Activated CD4-positive, alpha-beta T cell treated with anti-CD3 and anti-CD28 coated beads for 48 hours (primary cell): ENCODE results near the gene SKIC2.

ENCODE experiments used
- DNase-seq: peaks from one replicate; pipeline ENCODE4 v3.0.0-alpha.2; 2020

The SKIC2 gene

DNA sequence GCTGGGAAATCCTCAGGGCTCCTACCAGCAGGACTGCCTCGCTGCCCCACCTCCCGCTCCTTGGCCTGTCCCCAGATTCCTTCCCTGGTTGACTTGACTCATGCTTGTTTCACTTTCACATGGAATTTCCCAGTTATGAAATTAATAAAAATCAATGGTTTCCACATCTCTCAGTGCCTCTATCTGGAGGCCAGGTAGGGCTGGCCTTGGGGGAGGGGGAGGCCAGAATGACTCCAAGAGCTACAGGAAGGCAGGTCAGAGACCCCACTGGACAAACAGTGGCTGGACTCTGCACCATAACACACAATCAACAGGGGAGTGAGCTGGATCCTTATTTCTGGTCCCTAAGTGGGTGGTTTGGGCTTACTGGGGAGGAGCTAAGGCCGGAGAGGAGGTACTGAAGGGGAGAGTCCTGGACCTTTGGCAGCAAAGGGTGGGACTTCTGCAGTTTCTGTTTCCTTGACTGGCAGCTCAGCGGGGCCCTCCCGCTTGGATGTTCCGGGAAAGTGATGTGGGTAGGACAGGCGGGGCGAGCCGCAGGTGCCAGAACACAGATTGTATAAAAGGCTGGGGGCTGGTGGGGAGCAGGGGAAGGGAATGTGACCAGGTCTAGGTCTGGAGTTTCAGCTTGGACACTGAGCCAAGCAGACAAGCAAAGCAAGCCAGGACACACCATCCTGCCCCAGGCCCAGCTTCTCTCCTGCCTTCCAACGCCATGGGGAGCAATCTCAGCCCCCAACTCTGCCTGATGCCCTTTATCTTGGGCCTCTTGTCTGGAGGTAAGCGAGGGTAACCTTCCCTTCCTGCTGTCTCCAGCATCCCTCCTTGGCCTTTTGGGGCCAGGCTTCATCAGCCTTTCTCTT is 13.2 kb upstream of the SKIC2 start, which contains the start of gene CFB:
Gene CFB (plus strand): TSS at position 589 of the 863 bp plus-strand sequence. CDS start 127 bp downstream, at position 716.
- peak; percentile 11 for DNase-seq

DNA sequence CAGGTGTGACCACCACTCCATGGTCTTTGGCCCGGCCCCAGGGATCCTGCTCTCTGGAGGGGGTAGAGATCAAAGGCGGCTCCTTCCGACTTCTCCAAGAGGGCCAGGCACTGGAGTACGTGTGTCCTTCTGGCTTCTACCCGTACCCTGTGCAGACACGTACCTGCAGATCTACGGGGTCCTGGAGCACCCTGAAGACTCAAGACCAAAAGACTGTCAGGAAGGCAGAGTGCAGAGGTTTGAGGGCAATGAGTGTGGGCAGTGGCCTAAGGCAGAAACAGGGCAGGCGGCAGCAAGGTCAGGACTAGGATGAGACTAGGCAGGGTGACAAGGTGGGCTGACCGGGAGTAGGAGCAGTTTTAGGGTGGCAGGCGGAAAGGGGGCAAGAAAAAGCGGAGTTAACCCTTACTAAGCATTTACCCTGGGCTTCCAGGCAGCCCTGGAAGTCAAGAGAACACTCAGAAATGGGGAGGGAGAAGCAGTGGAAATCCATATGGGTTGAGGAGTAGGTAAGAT is 12.5 kb upstream of the SKIC2 start:
- DNase-seq, result no peak

DNA sequence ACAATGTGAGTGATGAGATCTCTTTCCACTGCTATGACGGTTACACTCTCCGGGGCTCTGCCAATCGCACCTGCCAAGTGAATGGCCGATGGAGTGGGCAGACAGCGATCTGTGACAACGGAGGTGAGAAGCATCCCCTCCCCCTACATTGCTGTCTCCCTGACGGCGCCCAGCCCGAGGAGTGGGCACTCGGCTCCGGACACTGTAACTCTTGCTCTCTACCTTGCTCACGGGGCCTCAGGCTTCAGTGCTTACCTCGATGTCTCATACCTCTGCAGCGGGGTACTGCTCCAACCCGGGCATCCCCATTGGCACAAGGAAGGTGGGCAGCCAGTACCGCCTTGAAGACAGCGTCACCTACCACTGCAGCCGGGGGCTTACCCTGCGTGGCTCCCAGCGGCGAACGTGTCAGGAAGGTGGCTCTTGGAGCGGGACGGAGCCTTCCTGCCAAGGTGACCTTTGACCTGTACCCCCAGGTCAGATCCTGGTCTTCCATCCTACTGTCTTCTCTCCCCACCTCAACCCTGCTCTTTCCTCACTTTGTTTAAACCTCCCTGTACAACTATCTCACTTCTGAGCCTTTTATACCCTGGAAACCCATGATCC is 11.8 kb upstream of the SKIC2 start:
- DNase-seq, result no peak

DNA sequence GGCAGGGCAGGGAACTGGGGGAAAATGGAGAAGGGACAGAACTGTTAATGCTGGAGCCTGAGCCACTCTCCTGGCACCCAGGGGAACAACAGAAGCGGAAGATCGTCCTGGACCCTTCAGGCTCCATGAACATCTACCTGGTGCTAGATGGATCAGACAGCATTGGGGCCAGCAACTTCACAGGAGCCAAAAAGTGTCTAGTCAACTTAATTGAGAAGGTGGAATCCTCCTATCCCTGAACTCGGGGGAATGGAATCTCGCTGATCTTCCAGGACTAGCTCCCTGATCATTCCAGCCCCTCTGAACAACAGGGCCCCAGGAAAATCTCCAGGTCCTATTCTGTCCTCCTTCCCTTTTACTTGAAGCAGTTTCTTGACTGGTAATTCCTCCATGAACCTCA is 11.1 kb upstream of the SKIC2 start:
- DNase-seq, result no peak

DNA sequence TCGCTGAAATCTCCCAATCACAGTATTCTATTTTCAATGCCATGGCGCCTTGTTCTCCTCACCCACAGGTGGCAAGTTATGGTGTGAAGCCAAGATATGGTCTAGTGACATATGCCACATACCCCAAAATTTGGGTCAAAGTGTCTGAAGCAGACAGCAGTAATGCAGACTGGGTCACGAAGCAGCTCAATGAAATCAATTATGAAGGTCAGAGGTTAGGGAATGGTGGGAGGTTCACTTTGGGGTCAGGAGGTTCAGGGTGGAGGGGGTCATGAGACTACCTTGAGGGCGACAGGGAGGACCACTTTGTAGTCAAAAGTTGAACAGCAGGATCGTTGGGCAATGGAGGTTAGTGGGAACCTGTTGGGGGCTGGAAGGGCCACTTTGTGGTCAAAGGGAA is 10.7 kb upstream of the SKIC2 start:
- DNase-seq, result no peak

DNA sequence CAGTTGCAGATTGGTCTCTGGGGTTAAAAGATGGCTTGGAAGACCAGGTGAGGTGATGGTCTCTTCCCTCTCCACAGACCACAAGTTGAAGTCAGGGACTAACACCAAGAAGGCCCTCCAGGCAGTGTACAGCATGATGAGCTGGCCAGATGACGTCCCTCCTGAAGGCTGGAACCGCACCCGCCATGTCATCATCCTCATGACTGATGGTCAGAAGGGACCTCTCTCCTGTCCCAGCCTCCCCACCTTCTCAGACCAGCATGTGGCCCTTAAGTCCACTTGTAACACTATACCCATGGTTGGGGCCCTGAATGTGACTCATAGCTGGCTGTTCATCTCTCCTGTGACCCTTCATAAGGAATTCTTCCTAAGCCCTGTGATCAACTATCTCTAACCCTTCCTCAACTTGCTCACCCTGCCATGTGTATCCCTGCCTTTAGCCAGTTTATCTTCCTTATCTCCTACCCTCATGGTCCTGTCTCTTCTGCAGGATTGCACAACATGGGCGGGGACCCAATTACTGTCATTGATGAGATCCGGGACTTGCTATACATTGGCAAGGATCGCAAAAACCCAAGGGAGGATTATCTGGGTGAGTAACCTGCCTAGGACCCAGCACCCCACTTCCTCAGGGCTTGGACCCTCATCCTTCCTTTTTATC is 10.1 kb upstream of the SKIC2 start:
- no peak for DNase-seq

DNA sequence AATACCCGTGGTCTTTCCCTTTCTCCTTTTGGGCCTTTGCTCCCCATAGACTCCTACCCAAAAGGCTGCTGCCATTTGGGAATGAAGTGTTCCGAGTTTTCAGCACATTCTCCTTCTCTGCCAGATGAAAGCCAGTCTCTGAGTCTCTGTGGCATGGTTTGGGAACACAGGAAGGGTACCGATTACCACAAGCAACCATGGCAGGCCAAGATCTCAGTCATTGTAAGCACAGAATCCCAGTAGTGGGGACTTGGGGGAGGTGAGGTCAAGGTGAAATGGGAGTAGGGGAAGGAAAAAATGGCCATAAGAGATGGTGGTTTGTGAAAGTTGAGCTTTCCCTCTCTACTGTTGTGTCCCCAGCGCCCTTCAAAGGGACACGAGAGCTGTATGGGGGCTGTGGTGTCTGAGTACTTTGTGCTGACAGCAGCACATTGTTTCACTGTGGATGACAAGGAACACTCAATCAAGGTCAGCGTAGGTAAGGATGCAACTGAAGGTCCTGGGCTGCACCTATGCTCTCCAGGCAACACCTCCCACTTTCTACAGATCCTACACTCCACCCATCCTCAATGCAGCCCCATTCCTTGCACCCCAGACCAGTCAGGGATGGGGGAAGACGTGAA is 8.9 kb upstream of the SKIC2 start:
- DNase-seq, result no peak

DNA sequence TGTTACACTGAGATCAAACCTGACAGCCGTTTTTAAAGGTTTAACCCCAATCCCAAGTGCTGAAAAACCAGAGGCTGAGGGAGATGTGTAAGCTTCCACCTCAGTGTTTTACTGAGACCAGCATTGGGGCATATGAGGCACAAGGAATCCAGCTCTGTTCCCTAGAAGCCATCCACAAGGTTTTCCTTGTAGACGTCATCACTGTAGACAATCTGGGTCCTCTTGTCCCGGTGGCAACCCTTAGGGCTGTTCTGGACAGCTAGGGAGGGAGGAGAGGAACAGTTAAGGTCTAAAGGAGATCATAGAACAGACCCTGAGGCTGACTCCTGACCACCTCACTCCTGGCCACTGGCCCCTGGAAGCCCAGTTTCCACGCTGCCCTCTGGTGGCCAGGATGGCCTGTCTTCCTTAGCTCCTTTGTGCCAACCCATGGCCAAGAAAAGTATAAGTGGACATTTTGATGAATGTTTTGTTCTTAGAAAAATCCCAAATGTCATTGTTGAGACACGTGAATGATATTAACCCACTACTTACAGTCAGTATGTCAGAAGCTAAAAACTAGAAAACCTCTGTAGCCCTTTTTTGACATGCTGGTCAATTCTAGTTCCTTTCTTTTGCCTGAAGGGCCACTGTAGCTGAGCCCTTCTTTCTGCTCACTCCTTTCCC is 6.7 kb upstream of the SKIC2 start:
- DNase-seq, result peak; percentile 51

DNA sequence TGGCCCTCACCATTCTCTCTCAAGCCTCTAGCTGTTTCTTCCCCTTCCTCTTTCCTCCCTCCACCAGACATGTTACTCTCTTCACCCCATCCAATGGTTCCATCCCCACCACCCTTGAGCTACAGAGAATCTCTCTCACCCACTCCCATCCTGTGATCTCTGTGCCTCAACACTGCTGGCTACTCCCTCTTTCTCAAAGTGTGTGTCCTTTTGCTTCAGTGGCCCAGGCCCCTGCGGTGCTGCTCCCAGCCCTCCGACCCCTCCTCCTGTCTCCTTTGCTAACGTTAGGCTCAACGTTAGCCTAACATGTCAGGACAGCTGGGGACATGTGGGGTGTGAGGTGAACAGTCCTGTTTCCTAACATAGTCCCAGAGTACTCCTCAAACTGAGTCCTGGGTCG is 6.1 kb upstream of the SKIC2 start:
- DNase-seq, result no peak

DNA sequence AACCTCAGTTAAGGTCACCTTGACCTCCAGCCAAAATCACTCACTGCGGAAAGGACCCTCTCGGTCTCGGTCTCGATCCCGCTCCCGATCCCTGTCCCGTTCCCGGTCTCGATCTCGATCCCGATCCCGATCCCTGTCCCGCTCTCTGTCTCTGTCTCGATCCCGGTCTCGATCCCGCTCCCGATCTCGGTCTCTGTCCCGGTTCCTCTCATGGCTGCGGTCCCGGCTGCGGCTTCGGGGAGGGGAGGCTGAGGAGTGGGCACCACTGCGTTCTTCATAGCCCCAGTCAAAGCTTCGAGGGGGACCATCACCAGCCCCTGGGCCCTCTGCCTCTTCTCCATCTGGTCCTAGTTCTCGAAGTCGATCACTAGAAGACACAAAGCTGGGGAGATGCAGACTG is 4.5 kb upstream of the SKIC2 start:
- no peak for DNase-seq

DNA sequence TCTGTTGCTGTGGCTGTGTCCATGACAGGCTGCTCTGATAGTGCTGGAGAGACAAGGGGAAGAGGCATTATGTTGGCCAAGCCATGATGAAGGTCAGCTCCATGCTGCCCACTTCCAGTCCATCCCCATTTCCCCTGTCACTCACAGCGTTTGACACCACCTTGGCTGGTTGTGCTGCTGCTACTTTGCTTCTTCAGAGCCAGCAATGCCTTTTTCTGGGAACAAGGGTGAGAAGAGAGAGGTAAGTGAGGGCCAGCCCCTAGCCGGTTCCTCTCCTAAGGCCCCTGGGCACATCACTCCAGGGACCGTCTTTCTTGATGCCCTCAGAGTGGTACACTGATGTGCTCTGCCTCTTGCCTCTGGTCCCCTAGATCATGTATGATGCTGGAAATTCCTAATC is 2.2 kb upstream of the SKIC2 start:
- no peak for DNase-seq

DNA sequence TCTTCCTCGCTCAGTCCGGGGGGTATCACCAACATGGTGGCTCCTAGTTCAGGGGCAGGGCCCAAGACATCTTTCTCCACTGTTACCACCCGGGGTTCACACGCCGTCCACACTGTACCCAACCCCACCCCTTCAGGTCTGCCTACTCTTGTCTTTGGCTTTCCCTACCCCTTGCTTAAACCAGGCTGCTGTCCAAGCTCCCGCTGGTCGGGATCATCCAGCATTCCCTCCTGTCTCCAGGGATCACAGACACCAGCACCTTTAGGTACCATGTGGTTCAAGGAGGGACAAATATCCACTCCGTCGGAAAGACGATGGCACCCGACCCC is 599 bp upstream of the SKIC2 start:
- DNase-seq, result no peak

DNA sequence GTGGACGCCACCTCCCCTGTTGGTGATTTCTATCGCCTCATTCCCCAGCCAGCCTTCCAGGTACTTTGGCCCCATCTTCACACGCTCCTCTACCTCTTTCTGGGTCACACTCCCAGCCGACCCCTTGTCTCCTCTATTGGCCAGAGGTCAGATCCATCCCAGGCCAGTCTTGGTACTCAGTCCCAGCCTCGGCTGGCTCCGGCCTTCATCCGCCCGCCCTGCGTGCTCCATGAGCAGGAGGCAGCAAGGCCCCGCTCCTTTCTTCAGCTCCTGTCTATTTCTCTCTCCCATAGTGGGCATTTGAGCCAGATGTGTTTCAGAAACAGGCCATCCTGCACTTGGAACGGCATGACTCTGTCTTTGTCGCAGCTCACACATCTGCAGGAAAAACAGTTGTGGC is 2.6 kb downstream of the SKIC2 start:
- no peak for DNase-seq

DNA sequence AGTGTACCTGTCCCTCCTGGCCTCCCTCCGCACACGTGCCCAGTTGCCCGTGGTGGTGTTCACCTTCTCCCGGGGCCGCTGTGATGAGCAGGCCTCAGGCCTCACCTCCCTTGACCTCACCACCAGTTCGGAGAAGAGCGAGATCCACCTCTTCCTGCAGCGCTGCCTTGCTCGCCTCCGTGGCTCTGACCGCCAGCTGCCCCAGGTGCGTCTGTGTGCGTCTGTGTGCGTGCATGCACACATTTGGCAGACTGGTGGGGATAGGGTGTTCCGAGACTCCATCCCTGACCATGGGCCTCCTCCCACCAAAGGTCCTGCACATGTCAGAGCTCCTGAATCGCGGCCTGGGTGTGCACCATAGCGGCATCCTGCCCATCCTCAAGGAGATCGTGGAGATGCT is 4.9 kb downstream of the SKIC2 start:
- no peak for DNase-seq

DNA sequence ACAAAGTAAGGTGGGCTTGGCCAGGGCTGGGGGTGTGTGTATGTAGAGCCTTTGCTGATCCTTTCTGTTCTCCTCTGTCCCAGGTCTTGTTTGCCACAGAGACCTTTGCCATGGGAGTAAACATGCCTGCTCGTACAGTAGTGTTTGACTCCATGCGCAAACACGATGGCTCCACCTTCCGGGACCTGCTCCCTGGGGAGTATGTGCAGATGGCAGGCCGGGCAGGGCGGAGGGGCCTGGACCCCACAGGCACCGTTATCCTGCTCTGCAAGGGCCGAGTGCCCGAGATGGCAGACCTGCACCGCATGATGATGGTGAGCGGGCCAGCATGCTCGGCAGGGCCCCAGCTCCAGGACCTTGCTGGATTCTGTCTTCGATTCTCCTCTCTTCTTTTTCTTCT is 6.7 kb downstream of the SKIC2 start:
- DNase-seq, result no peak

DNA sequence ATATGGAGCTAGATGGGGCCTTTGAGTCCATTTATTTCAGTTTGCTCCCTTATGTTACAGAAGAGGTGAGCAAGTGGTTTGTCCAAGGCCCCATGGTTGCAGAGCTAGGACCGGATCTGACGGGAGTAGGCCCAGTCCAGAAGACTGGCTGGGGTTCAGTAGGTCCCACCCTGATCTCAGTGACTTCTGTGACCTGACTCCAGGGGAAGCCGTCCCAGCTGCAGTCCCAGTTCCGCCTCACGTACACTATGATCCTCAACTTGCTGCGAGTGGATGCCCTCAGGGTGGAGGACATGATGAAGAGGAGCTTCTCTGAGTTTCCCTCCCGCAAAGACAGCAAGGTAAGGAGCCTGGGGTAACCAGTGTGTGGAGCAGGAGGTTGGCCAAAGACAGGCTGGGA is 7.5 kb downstream of the SKIC2 start:
- DNase-seq, result no peak

DNA sequence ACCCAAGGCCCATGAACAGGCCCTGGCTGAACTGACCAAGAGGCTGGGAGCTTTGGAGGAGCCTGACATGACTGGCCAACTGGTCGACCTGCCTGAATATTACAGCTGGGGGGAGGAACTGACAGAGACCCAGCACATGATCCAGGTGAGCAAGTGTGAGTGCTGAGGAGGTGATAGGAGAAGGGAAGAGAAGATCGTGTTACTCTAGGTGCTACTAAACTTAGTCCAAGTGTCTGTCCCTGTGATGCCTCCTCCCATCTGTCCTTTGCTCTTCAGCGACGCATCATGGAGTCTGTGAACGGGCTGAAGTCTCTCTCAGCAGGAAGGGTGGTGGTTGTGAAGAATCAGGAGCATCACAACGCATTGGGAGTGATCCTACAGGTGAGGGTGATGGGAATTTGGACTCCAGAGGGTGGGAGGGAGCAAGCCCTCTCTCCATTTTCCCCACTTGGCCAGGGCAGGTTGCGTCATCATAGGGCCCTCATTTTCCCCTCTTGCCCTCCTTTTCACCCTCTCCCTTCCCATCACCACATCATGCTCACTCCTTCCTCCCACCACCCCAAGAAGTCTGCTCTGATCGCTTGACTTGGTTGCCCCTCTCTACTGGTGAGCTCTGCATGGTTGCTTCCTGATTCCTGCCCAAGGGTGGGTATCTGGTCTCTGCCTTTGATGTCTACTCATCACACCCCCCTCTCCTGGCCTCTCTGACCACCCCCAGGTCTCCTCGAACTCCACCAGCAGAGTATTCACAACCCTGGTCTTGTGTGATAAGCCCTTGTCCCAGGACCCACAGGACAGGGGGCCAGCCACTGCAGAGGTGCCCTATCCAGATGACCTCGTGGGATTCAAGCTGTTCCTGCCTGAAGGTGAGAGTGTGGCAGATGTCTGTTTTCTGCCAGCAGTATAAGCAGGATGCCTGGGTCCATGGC is 8.3 kb downstream of the SKIC2 start:
- DNase-seq, result no peak

DNA sequence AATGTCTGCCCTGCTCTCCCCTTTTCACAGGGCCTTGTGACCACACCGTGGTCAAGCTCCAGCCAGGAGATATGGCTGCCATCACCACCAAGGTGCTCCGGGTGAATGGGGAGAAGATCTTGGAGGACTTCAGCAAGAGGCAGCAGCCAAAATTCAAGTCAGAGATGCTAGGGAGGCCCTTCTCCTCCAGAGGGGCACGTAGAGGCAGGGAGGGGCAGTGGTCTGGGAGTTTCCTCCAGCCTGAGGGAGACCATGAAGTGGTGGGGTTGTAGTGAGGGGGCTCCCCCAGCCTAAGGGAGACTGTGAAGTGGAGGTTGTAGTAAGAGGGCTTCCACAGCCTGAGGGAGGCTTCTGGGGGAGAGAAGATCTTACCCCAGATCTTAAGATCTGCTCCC is 8.9 kb downstream of the SKIC2 start:
- DNase-seq, result no peak

DNA sequence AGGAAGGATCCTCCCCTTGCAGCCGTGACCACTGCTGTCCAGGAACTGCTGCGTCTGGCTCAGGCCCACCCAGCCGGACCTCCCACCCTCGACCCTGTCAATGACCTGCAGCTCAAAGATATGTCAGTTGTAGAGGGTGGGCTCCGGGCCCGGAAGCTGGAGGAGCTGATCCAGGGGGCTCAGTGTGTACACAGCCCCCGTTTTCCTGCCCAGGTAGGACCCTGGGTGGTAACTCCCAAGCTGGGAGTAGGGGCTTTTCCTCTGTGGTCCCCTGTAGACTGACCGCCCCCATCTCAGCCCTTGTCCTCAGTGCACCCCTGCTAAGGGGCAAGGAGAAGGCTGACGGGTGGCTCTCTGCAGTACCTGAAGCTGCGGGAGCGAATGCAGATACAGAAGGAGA is 9.4 kb downstream of the SKIC2 start:
- no peak for DNase-seq

DNA sequence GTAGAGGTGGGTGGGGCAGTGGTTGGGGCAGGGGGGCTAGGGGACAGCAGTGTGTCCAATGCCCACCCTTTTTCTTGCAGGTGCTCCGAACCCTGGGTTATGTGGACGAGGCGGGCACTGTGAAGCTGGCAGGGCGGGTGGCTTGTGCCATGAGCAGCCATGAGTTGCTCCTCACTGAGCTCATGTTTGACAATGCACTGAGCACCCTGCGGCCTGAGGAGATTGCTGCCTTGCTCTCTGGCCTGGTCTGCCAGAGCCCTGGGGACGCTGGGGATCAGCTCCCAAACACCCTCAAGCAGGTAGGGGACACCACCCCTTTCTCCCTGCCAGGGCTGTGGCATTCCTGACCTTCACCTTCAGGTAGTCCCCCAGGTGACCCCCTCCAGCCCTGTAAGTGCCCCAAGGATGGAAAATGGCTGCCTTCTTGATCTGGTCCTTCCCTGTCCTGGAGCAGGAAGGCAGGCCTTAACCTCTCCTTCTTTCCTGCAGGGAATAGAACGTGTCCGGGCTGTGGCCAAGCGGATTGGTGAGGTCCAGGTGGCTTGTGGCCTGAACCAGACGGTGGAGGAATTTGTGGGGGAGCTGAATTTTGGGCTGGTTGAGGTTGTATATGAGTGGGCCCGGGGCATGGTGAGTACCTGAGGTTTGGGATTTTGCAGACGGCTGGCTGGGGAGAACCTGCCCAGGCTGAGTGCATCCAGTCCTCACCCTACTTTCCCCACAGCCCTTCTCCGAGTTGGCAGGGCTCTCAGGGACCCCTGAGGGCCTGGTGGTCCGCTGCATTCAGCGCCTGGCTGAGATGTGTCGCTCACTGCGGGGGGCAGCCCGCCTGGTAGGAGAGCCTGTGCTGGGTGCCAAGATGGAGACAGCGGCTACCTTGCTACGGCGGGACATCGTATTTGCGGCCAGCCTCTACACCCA is 10.1 kb downstream of the SKIC2 start:
- DNase-seq, result no peak
